HG02678 (cell line): ENCODE measurements around the gene NET1.
"Not testable (repeated sequence)": the region's sequence is repeated elsewhere in the genome, so short reads cannot be mapped to it uniquely, and the experiment has no call there.

ENCODE experiments used
- ATAC-seq: cut with Tn5 transposase; IDR thresholded peaks from one replicate; pipeline ENCODE4 v1.9.1; 2021; ENCODE audit warnings: mild to moderate bottlenecking, moderate library complexity; ENCODE audit not compliant: unreplicated experiment

The NET1 gene, protein sequence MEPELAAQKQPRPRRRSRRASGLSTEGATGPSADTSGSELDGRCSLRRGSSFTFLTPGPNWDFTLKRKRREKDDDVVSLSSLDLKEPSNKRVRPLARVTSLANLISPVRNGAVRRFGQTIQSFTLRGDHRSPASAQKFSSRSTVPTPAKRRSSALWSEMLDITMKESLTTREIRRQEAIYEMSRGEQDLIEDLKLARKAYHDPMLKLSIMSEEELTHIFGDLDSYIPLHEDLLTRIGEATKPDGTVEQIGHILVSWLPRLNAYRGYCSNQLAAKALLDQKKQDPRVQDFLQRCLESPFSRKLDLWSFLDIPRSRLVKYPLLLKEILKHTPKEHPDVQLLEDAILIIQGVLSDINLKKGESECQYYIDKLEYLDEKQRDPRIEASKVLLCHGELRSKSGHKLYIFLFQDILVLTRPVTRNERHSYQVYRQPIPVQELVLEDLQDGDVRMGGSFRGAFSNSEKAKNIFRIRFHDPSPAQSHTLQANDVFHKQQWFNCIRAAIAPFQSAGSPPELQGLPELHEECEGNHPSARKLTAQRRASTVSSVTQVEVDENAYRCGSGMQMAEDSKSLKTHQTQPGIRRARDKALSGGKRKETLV

GRCh38 chr10:5412277-5412941 is at the start of gene NET1:
Gene NET1, plus strand, starts transcription at chr10:5412557. Its CDS starts 136 bp downstream, at chr10:5412693.
- ATAC-seq, result peak; percentile 96

- no peak for ATAC-seq
Measured at GRCh38 chr10:5362873-5363272, 49.5 kb upstream of the NET1 start.

DNA sequence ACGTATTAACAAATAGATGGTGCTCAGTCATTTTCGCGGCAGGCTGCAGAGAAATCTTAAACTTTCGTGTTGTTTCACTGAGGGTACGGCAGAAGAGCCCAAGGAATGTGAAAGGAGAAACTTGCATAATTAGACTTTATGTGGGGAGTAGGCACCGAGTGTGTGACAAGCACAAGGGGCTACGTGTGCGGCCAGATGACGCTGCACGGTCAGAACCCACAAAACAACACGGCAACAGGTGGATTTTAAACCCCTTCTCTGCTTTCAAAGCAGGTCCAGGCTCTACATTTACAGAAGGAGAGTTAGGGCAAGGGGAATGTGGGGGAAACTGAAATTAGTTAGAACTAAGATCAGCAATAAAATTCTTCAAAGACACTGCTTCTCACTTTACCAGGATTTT is 48.0 kb upstream of the NET1 start:
- no peak for ATAC-seq

GRCh38 chr10:5364890-5365338 is 47.4 kb upstream of the NET1 start, which contains the start of gene UCN3:
Gene UCN3, plus strand, starts transcription at chr10:5364966. Its CDS starts 8,755 bp downstream, at chr10:5373721.
- no peak for ATAC-seq

GRCh38 chr10:5365928-5366327 is 46.4 kb upstream of the NET1 start:
- no peak for ATAC-seq

DNA sequence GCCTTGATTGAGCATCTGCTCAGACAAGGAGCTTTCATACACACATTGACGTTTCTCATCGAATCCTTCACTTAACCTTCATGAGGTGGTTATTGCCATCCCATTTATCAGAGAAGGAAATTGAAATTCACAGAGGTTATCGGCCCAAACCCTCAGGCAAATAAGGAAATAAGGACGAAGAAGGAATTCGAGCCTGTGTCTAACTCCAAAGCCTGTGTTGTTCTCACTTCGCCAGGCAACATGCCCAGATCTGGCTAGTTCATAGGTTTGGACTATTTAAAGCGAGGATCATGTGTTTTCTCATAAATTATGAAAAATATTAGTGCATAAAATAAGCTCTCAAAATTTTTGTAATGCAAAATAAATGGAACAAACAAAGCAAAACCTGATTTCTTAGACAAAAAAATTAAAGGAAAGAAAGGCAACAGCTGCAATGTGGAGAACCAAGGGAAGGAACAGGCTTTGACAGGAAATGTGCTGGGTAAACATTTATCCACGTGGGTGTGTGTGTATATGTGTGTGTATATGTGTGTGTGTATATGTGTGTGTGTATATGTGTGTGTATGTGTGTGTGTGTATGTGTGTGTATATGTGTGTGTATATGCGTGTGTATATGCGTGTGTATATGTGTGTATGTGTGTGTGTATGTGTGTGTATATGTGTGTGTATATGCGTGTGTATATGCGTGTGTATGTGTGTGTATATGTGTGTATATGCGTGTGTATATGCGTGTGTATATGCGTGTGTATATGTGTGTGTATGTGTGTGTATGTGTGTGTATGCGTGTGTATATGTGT is 42.8 kb upstream of the NET1 start:
- ATAC-seq, result no peak

- no peak for ATAC-seq
Measured at GRCh38 chr10:5370493-5371352, 41.6 kb upstream of the NET1 start.

GRCh38 chr10:5373307-5373706 is 39.0 kb upstream of the NET1 start:
- no peak for ATAC-seq

- ATAC-seq, result no peak
Measured at GRCh38 chr10:5373891-5374611, 38.3 kb upstream of the NET1 start.

GRCh38 chr10:5376450-5376849 is 35.9 kb upstream of the NET1 start:
- ATAC-seq, result no peak

- ATAC-seq, result not testable (repeated sequence)
Measured at GRCh38 chr10:5379202-5379601, 33.2 kb upstream of the NET1 start.

DNA sequence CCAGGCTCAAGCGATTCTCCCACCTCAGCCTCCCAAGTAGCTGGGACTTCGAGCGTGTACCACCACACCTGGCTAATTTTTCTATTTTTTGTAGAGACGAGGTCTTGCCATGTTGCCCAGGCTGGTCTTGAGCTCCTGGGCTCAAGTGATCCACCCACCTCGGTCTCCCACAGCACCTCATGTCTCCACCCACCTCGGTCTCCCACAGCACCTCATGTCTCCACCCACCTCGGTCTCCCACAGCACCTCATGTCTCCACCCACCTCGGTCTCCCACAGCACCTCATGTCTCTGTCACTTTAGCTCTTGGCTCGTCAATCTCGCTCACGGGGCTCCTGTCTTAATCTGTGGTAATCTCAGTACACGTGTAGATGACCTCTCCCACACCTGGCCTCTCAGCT is 32.0 kb upstream of the NET1 start:
- not testable (repeated sequence) for ATAC-seq

- no peak for ATAC-seq
Measured at GRCh38 chr10:5381187-5381586, 31.2 kb upstream of the NET1 start.

DNA sequence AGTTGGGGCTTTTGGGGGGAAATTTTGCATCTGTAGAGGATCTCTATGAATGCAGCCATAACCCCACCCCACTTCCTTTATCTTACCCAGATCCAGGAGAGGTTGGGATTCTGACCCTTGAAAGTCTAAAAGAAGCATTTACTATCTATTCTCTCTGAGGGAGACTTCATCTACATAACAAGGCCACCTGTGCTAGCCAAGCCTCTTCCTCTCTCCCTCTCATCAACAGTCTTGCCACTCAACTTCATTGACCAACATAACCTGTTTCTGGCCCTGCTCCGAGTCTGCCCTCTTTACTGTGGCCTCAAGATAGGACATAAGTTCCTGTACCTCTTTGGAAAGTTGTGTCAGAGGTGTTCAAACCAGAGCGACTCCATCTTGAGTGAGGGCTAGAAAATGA is 27.1 kb upstream of the NET1 start:
- ATAC-seq, result no peak

- no peak for ATAC-seq
Measured at GRCh38 chr10:5387169-5387568, 25.2 kb upstream of the NET1 start.

GRCh38 chr10:5390607-5391205 is 21.7 kb upstream of the NET1 start:
- no peak for ATAC-seq

- ATAC-seq, result no peak
Measured at GRCh38 chr10:5391790-5392189, 20.6 kb upstream of the NET1 start.

GRCh38 chr10:5393529-5393928 is 18.8 kb upstream of the NET1 start:
- no peak for ATAC-seq

DNA sequence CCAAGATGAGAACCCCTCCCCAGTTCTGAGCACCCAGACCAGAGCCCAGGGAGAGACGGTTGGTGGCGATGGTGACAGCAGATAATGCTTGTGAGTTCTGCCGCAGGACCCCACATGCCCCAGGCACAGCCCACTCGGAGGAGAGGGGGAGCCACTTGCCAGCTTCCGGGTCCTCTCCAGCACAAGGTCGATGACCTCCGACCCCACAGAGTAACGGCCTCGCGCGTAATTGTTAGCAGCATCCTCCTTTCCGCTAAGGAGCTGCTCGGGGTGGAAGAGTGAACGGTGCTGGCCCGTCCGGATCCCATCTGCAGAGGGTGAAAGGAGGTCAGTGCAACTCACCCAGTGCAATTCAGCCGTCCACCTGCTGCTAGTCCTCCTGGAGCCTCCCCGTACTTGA is 17.2 kb upstream of the NET1 start:
- no peak for ATAC-seq
